GM12878 (cell line): Measurements from ENCODE around the gene NDOR1. TPM values are rescaled to one million over a fixed set of nuclear protein-coding genes. Genes with fewer than 3 reads are reported as not detected.
"Not testable (repeated sequence)": the region's sequence is repeated elsewhere in the genome, so short reads cannot be mapped to it uniquely, and the experiment has no call there.

ENCODE experiments used
- ATAC-seq: fragments of 200-7000 bp; cut with Tn5 transposase; 3 replicates; pipeline ENCODE4 v1.9.1; 2020; ENCODE audit warnings: mild to moderate bottlenecking, moderate library complexity
- BruUV-seq: library from RNA; stranded (reverse); fragments of 400-500 nt; replicated peaks from 2 replicates; lab custom pipeline; 2021; lab: Mats Ljungman, UMichigan
- CTCF ChIA-PET: fragments of 300-600 bp; sonication (Branson Sonifier 250); formaldehyde crosslinking; extraction: SDS; loops from one replicate; lab custom pipeline; 2021; ENCODE audit warnings: inconsistent platforms; lab: Yijun Ruan, JAX
- POLR2A ChIA-PET: fragments of 350-600 bp; formaldehyde crosslinking; extraction: SDS; loops from one replicate; lab custom pipeline; 2021; ENCODE audit warnings: inconsistent platforms; lab: Charles Lee
- RAD21 ChIA-PET: fragments of 300-600 bp; sonication (Branson Sonifier 250); formaldehyde crosslinking; loops from one replicate; lab custom pipeline; 2023; ENCODE audit warnings: antibody characterized with exemption; ENCODE audit not compliant: unreplicated experiment; lab: Charles Lee
- SMC1A ChIA-PET: fragments of 300-600 bp; sonication (Branson Sonifier 250); formaldehyde crosslinking; loops from one replicate; lab custom pipeline; 2023; ENCODE audit not compliant: unreplicated experiment, uncharacterized antibody; lab: Charles Lee
- DNase-seq: peaks from one replicate; pipeline ENCODE4 v3.0.0-alpha.2; 2011; ENCODE audit warnings: low read depth, low spot score
- FAIRE-seq: peaks from 3 replicates; lab custom pipeline; 2011; peaks lifted over from hg19 to GRCh38; lab: Jason Lieb, UNC
- H2AFZ ChIP-seq: 2 replicates; pipeline ENCODE4 v1.6.0; 2011; ENCODE audit warnings: low read depth, low read length, control low read depth; ENCODE audit not compliant: control insufficient read depth
- H3K27ac ChIP-seq: 2 replicates; pipeline ENCODE4 v1.5.1; 2011; ENCODE audit warnings: control low read depth; ENCODE audit not compliant: control insufficient read depth, insufficient read depth
- H3K27me3 ChIP-seq, 2 experiments: replicated peaks in 1 of 2; 2 replicates each; pipeline versions ENCODE4 v1.6.0 to v1.6.1; 2011; ENCODE audit warnings: low read length in 1 of 2; ENCODE audit not compliant: control insufficient read depth in 2 of 2, insufficient read depth in 2 of 2
- H3K36me3 ChIP-seq, 2 experiments: 2 replicates each; pipeline ENCODE4 v1.5.1; 2011; ENCODE audit warnings: low read length in 1 of 2; ENCODE audit not compliant: control insufficient read depth in 2 of 2, insufficient read depth in 2 of 2
- H3K4me1 ChIP-seq: 2 replicates; pipeline ENCODE4 v1.6.1; 2011; ENCODE audit warnings: mild to moderate bottlenecking, low read length, moderate library complexity, mixed read lengths; ENCODE audit not compliant: control insufficient read depth, insufficient read depth
- H3K4me2 ChIP-seq: 2 replicates; pipeline ENCODE4 v1.6.0; 2011; ENCODE audit warnings: control low read depth; ENCODE audit not compliant: control insufficient read depth, insufficient read depth
- H3K4me3 ChIP-seq: fragments of 200-600 bp; sonication (generic); 2 replicates; pipeline ENCODE4 v1.5.1; 2016
- H3K79me2 ChIP-seq: 2 replicates; pipeline ENCODE4 v1.6.0; 2011; ENCODE audit warnings: low read length; ENCODE audit not compliant: control insufficient read depth, insufficient read depth
- H3K9ac ChIP-seq: 2 replicates; pipeline ENCODE4 v1.8.0; 2011; ENCODE audit warnings: low read length, control low read depth, mixed read lengths; ENCODE audit not compliant: control insufficient read depth, insufficient read depth
- H3K9me3 ChIP-seq: replicated peaks from 3 replicates; pipeline ENCODE4 v1.5.1; 2011; ENCODE audit warnings: mild to moderate bottlenecking, low read length; ENCODE audit not compliant: control insufficient read depth, insufficient read depth
- H4K20me1 ChIP-seq: 2 replicates; pipeline ENCODE4 v1.6.0; 2011; ENCODE audit not compliant: control insufficient read depth, insufficient read depth
- IKZF1 ChIP-seq: fragments of 450-650 bp; conservative IDR thresholded peaks from 2 replicates; pipeline ENCODE4 v1.6.1; 2017; ENCODE audit warnings: antibody characterized with exemption, mild to moderate bottlenecking
- WGBS: methylation state at CpG from one replicate; pipeline ENCODE4 v1.1.6; 2016; ENCODE audit warnings: low lambda C conversion rate; ENCODE audit not compliant: insufficient replicate concordance, insufficient coverage; ENCODE audit errors: missing lambda C conversion rate; 5-methylcytosine and 5-hydroxymethylcytosine counted together
- in situ Hi-C: fragments of 300-500 bp; cut with MboI; formaldehyde crosslinking; loops from 9 replicates; pipeline ENCODE4 v1.14.3; 2018; ENCODE audit warnings: mixed read lengths
- intact Hi-C: fragments of 100-400 bp; cut with micrococcal nuclease; formaldehyde crosslinking; loops from one replicate; pipeline ENCODE4 v1.14.2; 2022; ENCODE audit not compliant: unreplicated experiment
- polyA plus RNA-seq, 11 experiments: library from polyadenylated mRNA; depleted of rRNA in 4 of 11; unstranded in 6 of 11; stranded (reverse) in 5 of 11; fragments of >200 nt; fragmentation: Nextera tagmentation in 4 of 11; fragmentation: Illumina TruSeq in 1 of 11; extraction: Ambion mirVana in 4 of 11; extraction: Trizol in 1 of 11; gene quantifications; 1 replicate in 1 of 11; 2 replicates in 10 of 11; pipeline versions ENCODE4 v1.2.1 to v1.2.3, GENCODE V29; 2011 to 2016; ENCODE audit warnings: inconsistent platforms in 2 of 11, missing spikeins in 2 of 11, low read depth in 1 of 11
- total RNA-seq, 4 experiments: library from RNA; depleted of rRNA in 3 of 4; stranded (reverse); fragments of >200 nt in 3 of 4; fragmentation: Illumina TruSeq in 1 of 4; extraction: Trizol in 1 of 4; gene quantifications; 2 replicates each; pipeline versions ENCODE4 v1.2.1 to v1.2.3, GENCODE V29; 2013 to 2021
- TF ChIP-seq, protein P1 (sequence below): fragments of 450-650 bp; IDR thresholded peaks from 2 replicates; pipeline ENCODE4 v1.6.1; 2017; ENCODE audit warnings: mild to moderate bottlenecking
- TF ChIP-seq, protein P2 (sequence below), 3 experiments: IDR thresholded peaks in 2 of 3; conservative IDR thresholded peaks in 1 of 3; 2 replicates each; pipeline ENCODE4 v1.5.1; 2011; ENCODE audit warnings: low read depth in 3 of 3, low read length in 3 of 3, mild to moderate bottlenecking in 3 of 3, control low read depth in 2 of 3, moderate library complexity in 2 of 3, inconsistent platforms in 1 of 3, mixed read lengths in 1 of 3; ENCODE audit not compliant: control insufficient read depth in 2 of 3, insufficient read depth in 1 of 3; ENCODE audit errors: extremely low read depth in 1 of 3

The NDOR1 gene
- total and polyA plus RNA-seq, 10 of the 15 experiments (the other 5 are each of a cell fraction or from before 2014, with no cell fraction given) = 0.04 to 32.9 (median 11.1) TPM

DNA sequence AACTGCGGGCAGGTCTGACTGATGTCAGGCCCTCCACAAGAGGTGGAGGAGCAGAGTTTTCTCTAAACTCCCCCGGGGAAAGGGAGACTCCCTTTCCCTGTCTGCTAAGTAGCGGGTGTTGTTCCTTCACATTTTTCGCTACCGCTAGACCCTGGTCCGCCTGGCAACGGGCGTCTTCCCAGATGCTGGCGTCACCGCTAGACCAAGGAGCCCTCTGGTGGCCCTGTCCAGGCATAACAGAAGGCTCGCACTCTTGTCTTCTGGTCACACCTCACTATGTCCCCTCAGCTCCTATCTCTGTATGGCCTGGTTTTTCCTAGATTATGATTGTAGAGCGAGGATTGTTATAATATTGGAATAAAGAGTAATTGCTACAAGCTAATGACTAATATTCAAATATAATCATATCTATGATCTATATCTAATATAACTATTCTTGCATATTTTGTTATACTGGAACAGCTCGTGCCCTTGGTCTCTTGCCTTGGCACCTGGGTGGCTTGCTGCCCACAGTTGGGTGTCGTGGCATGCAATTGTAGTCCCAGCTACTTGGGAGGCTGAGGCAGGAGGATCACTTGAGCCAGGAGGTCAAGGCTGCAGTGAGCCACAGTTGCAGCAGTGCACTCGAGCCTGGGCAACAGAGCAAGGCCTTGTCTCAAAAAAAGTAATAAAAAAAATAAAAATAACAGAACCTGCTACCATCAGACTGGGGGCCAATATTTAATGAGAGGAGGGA, 56.8 kb downstream of the NDOR1 start:
- POLR2A ChIA-PET = interaction anchor here (0.6 to 1.1 kb wide), 2 partner anchors 14 to 22 kb away, joined by 3 to 4 read pairs; partner anchors contain the start of gene TUBB4B
- H3K27ac ChIP-seq, H3K4me3 ChIP-seq, H2AFZ ChIP-seq, H3K4me1 ChIP-seq, H3K9ac ChIP-seq, DNase-seq, FAIRE-seq, BruUV-seq, in situ Hi-C loops, H4K20me1 ChIP-seq, ATAC-seq, H3K9me3 ChIP-seq, intact Hi-C loops, H3K79me2 ChIP-seq, H3K27me3 ChIP-seq, H3K4me2 ChIP-seq: not testable (repeated sequence)
- TF ChIP-seq IKZF1 = 0 out of 2 replicates have a peak, but pooled peaks have one; percentile 16
- TF ChIP-seq, protein P1, sequence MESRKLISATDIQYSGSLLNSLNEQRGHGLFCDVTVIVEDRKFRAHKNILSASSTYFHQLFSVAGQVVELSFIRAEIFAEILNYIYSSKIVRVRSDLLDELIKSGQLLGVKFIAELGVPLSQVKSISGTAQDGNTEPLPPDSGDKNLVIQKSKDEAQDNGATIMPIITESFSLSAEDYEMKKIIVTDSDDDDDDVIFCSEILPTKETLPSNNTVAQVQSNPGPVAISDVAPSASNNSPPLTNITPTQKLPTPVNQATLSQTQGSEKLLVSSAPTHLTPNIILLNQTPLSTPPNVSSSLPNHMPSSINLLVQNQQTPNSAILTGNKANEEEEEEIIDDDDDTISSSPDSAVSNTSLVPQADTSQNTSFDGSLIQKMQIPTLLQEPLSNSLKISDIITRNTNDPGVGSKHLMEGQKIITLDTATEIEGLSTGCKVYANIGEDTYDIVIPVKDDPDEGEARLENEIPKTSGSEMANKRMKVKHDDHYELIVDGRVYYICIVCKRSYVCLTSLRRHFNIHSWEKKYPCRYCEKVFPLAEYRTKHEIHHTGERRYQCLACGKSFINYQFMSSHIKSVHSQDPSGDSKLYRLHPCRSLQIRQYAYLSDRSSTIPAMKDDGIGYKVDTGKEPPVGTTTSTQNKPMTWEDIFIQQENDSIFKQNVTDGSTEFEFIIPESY = peak; percentile 93
- TF ChIP-seq, protein P2, sequence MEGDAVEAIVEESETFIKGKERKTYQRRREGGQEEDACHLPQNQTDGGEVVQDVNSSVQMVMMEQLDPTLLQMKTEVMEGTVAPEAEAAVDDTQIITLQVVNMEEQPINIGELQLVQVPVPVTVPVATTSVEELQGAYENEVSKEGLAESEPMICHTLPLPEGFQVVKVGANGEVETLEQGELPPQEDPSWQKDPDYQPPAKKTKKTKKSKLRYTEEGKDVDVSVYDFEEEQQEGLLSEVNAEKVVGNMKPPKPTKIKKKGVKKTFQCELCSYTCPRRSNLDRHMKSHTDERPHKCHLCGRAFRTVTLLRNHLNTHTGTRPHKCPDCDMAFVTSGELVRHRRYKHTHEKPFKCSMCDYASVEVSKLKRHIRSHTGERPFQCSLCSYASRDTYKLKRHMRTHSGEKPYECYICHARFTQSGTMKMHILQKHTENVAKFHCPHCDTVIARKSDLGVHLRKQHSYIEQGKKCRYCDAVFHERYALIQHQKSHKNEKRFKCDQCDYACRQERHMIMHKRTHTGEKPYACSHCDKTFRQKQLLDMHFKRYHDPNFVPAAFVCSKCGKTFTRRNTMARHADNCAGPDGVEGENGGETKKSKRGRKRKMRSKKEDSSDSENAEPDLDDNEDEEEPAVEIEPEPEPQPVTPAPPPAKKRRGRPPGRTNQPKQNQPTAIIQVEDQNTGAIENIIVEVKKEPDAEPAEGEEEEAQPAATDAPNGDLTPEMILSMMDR (IDR thresholded peaks at IDR 0.05 in 2 of 3, conservative IDR thresholded peaks at IDR 0.05 in 1 of 3; ENCODE audit: control insufficient read depth in 2 of 3, extremely low read depth in 1 of 3, insufficient read depth in 1 of 3, low read depth in 3 of 3, low read length in 3 of 3) = peak in 2 of 3 experiments; percentile 16 to 46; a peak in 3 of 6 replicates
- WGBS = 73% methylated on average over 15 of the region's 15 CpGs
- SMC1A ChIA-PET = interaction anchor here (1.2 to 1.4 kb wide), 2 partner anchors 26 to 73 kb away, joined by 3 to 5 read pairs; no protein-coding TSS in a partner anchor
- CTCF ChIA-PET = interaction anchor here (0.6 to 2.2 kb wide), 6 partner anchors 11 to 67 kb away, joined by 3 to 24 read pairs (median 4); partner anchors contain the start of genes TOR4A and TUBB4B
- RAD21 ChIA-PET = interaction anchor here (0.8 to 1.7 kb wide), 4 partner anchors 15 to 146 kb away, joined by 4 to 6 read pairs (median 4); partner anchors contain the start of gene TOR4A
- H3K36me3 ChIP-seq = peaks cover 8 to 11% of the 10 kb centered on the region in 2 experiments
